Karpas-422 (cell line): ENCODE data around the gene FURIN. TPM values are rescaled to one million over a fixed set of nuclear protein-coding genes. Genes with fewer than 3 reads are reported as not detected.

Experiments used
- DNase-seq: peaks from one replicate; pipeline ENCODE4 v3.0.0-alpha.2; 2015
- H2AFZ ChIP-seq: fragments of 200-600 bp; sonication (generic); 2 replicates; pipeline ENCODE4 v1.6.1; 2014; ENCODE audit warnings: antibody characterized with exemption, low read length, mixed read lengths
- H3K27ac ChIP-seq: fragments of 200-600 bp; sonication (generic); 2 replicates; pipeline ENCODE4 v1.5.1; 2014; ENCODE audit warnings: mild to moderate bottlenecking, low read length, moderate library complexity
- H3K27me3 ChIP-seq: fragments of 200-600 bp; sonication (generic); 2 replicates; pipeline ENCODE4 v1.6.1; 2014; ENCODE audit warnings: low read length, mixed read lengths
- H3K36me3 ChIP-seq: fragments of 200-600 bp; sonication (generic); 2 replicates; pipeline ENCODE4 v1.6.1; 2014; ENCODE audit warnings: low read length, mixed read lengths; ENCODE audit not compliant: insufficient read depth
- H3K4me1 ChIP-seq: fragments of 200-600 bp; sonication (generic); 2 replicates; pipeline ENCODE4 v1.6.1; 2014; ENCODE audit warnings: mild to moderate bottlenecking, low read length, mixed read lengths
- H3K4me2 ChIP-seq: fragments of 200-600 bp; sonication (generic); 2 replicates; pipeline ENCODE4 v1.6.1; 2014; ENCODE audit warnings: low read length, low read depth, mild to moderate bottlenecking; ENCODE audit not compliant: poor library complexity, severe bottlenecking
- H3K4me3 ChIP-seq: fragments of 200-600 bp; sonication (generic); 2 replicates; pipeline ENCODE4 v1.5.1; 2014; ENCODE audit warnings: mild to moderate bottlenecking, antibody characterized with exemption, low read length, mixed read lengths
- H3K79me2 ChIP-seq: fragments of 200-600 bp; sonication (generic); 2 replicates; pipeline ENCODE4 v1.6.1; 2014; ENCODE audit warnings: mild to moderate bottlenecking, low read length, mixed read lengths
- H3K9ac ChIP-seq: fragments of 200-600 bp; sonication (generic); 2 replicates; pipeline ENCODE4 v1.6.0; 2014; ENCODE audit warnings: low read length
- H3K9me2 ChIP-seq: fragments of 200-600 bp; sonication (generic), shearing (Covaris generic); replicated peaks from 2 replicates; pipeline ENCODE4 v1.6.0; 2014; ENCODE audit warnings: mild to moderate bottlenecking, low read length, moderate library complexity; ENCODE audit not compliant: insufficient read depth
- H3K9me3 ChIP-seq: fragments of 300-700, 200-600 bp; sonication (generic); 2 replicates; pipeline ENCODE4 v1.6.1; 2014; ENCODE audit warnings: low read length, mixed read lengths
- H4K20me1 ChIP-seq: fragments of 200-600 bp; sonication (generic); 2 replicates; pipeline ENCODE4 v1.6.1; 2014; ENCODE audit warnings: mild to moderate bottlenecking, antibody characterized with exemption, low read length, low read depth; ENCODE audit not compliant: insufficient read depth
- total RNA-seq: library from RNA; depleted of rRNA; stranded (reverse); fragments of >200 nt; shearing (Covaris generic); gene quantifications from 2 replicates; pipeline ENCODE4 v1.2.3, GENCODE V29; 2014; ENCODE audit warnings: low replicate concordance

Gene FURIN
- total RNA-seq, 1 experiment from 2014 or later = 30.4 TPM

DNA sequence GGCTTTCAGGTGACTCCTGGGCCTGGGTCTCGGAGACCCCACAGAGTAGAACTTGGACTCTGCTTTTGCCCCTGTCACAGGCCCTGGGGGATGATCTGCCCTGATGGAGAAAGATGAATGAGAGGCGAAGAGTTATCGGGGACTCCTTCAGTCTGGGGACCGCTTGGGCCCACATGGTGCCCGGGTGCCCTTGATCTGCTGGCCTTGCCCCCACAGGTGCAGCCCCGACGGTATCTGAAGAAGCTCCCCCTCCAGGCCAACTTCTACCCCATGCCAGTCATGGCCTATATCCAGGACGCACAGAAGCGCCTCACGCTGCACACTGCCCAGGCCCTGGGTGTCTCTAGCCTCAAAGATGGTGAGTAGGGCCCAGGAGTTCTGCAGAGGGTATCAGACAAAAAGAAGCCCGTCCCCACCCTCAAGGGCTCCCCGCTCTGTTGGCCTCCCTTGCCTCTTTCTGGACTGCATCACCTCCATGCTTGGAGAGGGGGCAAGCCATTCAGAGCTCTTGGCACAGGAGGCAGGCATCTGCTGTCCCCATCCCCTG lies 45.1 kb downstream of the FURIN start:
- DNase-seq = no peak
- no peak overlapping the region for H3K27ac ChIP-seq
- H3K9me3 ChIP-seq = no peaks in the 10 kb centered on the region
- no peak overlapping the region for H3K4me3 ChIP-seq
- H3K36me3 ChIP-seq = no peaks in the 10 kb centered on the region
- no peaks in the 10 kb centered on the region for H3K9me2 ChIP-seq
- no peaks in the 10 kb centered on the region for H4K20me1 ChIP-seq
- no peaks in the 10 kb centered on the region for H3K79me2 ChIP-seq
- no peak overlapping the region for H2AFZ ChIP-seq
- H3K4me2 ChIP-seq = no peak overlapping the region
- H3K9ac ChIP-seq = no peak overlapping the region
- H3K27me3 ChIP-seq = no peaks in the 10 kb centered on the region
- no peaks in the 10 kb centered on the region for H3K4me1 ChIP-seq

DNA sequence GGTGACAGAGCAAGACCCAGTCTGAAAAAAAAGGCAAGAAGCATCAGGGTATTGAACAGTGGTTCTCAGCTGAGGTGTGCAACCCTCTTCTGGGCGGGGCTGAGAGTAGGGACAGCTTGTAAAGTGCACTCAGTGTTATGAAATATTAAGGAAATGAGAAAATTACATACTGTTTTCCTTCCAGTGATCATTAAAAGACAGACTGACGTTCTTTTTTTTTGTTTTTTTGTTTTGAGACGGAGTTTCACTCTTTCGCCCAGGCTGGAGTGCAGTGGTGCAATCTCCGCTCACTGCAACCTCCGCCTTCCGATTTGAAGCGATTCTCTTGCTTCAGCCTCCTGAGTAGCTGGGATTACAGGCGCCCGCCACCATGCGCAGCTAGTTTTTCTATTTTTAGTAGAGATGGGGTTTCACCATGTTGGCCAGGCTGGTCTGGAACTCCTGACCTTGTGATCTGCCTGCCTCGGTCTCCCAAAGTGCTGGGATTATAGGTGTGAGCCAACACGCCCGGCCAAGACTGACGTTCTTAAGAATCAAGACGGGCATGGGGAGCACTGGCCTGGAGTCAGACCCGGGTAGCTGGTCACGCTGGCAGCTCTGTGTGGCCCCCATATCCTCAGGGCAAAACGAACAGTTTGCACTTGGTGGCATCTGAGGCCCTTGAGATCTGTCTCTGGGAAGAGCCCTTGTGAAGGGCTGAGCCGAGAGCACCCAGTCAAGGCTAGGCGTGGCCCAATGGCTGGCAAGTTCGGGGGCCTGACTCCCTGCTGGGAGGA lies 46.1 kb downstream of the FURIN start:
- Histone ChIP-seq H3K4me1 (no peaks in the 10 kb centered on the region), H3K4me3 (no peak overlapping the region), H3K27me3 (no peaks in the 10 kb centered on the region), H3K79me2 (no peaks in the 10 kb centered on the region), H3K9ac (no peak overlapping the region), H3K4me2 (no peak overlapping the region), H2AFZ (no peak overlapping the region), H3K9me3 (no peaks in the 10 kb centered on the region), H3K9me2 (no peaks in the 10 kb centered on the region), H4K20me1 (no peaks in the 10 kb centered on the region), H3K36me3 (no peaks in the 10 kb centered on the region), H3K27ac (no peak overlapping the region)
- DNase-seq = no peak

DNA sequence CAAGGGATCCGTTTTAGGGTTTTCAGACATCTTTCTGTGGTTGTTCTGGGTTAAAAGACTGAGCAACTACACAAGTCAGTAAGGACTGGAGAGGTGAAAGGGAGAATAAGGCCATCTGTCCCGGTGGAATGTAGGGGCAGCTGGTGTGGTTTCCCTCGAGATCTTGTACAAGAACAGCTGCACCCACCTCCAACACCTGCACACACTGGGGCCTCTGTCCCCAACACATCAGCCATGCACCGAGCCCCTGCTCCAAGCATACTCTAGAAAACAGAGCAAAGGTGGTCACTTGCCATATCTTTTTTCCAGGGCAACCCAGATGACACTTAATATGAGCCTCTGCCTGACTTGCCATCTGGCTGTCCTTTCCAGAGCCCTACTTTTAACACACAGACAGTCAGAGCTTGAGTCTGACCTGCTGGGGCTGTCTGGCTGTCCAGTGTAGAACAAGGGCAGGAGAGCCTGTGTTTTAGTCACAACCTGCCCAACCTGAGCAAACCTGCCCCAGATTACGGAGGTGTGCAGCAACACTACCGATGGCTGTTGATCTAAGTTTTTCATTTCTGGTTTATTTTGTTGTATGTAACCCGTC lies 46.9 kb downstream of the FURIN start:
- Histone ChIP-seq H3K9me2 (no peaks in the 10 kb centered on the region), H3K4me3 (no peak overlapping the region), H3K79me2 (no peaks in the 10 kb centered on the region), H3K4me2 (no peak overlapping the region), H3K27me3 (no peaks in the 10 kb centered on the region), H3K36me3 (no peaks in the 10 kb centered on the region), H3K4me1 (no peaks in the 10 kb centered on the region), H3K27ac (no peak overlapping the region), H4K20me1 (no peaks in the 10 kb centered on the region), H3K9me3 (no peaks in the 10 kb centered on the region), H2AFZ (no peak overlapping the region), H3K9ac (no peak overlapping the region)
- no peak for DNase-seq

GRCh38 chr15:90915808-90916440 lies 47.5 kb downstream of the FURIN start:
- Histone ChIP-seq H3K9me3 (no peaks in the 10 kb centered on the region), H4K20me1 (no peaks in the 10 kb centered on the region), H3K4me1 (no peaks in the 10 kb centered on the region), H3K4me2 (no peak overlapping the region), H3K36me3 (no peaks in the 10 kb centered on the region), H3K27ac (no peak overlapping the region), H2AFZ (no peak overlapping the region), H3K27me3 (no peaks in the 10 kb centered on the region), H3K79me2 (no peaks in the 10 kb centered on the region), H3K4me3 (no peak overlapping the region), H3K9ac (no peak overlapping the region), H3K9me2 (no peaks in the 10 kb centered on the region)
- DNase-seq = no peak

GRCh38 chr15:90916461-90916860 lies 48.1 kb downstream of the FURIN start:
- Histone ChIP-seq H4K20me1 (no peaks in the 10 kb centered on the region), H3K4me1 (no peaks in the 10 kb centered on the region), H3K4me3 (no peak overlapping the region), H3K9me3 (no peaks in the 10 kb centered on the region), H2AFZ (no peak overlapping the region), H3K9me2 (no peaks in the 10 kb centered on the region), H3K27me3 (no peaks in the 10 kb centered on the region), H3K36me3 (no peaks in the 10 kb centered on the region), H3K9ac (no peak overlapping the region), H3K27ac (no peak overlapping the region), H3K79me2 (no peaks in the 10 kb centered on the region), H3K4me2 (no peak overlapping the region)
- no peak for DNase-seq

DNA sequence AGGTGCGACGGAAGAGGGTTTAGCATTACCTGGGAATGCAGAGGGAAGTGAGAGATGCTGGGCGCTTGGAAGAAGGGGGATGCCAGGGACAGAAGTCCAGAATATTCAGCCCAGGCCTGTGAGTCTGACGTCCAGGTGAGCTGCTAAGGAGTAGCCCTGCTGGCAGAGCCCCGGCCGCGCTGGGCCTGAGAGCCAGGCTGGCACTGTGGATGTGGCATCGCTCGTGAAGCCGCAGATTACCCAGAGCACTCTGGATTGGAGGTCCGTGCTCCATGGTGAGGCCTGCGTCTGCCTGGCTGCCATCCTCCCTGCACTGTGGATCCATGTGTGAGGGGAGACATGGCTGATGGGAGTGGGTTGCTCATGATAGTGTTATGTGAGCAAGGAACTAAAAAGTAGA lies 49.2 kb downstream of the FURIN start:
- no peaks in the 10 kb centered on the region for H3K79me2 ChIP-seq
- H3K4me2 ChIP-seq = no peak overlapping the region
- no peak overlapping the region for H3K9ac ChIP-seq
- no peaks in the 10 kb centered on the region for H3K27me3 ChIP-seq
- H2AFZ ChIP-seq = no peak overlapping the region
- H3K4me1 ChIP-seq = no peaks in the 10 kb centered on the region
- no peaks in the 10 kb centered on the region for H4K20me1 ChIP-seq
- DNase-seq = no peak
- no peaks in the 10 kb centered on the region for H3K9me2 ChIP-seq
- H3K36me3 ChIP-seq = no peaks in the 10 kb centered on the region
- H3K27ac ChIP-seq = no peak overlapping the region
- no peak overlapping the region for H3K4me3 ChIP-seq
- no peaks in the 10 kb centered on the region for H3K9me3 ChIP-seq

- H3K27ac ChIP-seq = no peak overlapping the region
- no peak overlapping the region for H2AFZ ChIP-seq
- H3K9me3 ChIP-seq = no peaks in the 10 kb centered on the region
- H3K4me1 ChIP-seq = no peaks in the 10 kb centered on the region
- no peak overlapping the region for H3K4me2 ChIP-seq
- H3K9ac ChIP-seq = no peak overlapping the region
- no peaks in the 10 kb centered on the region for H3K9me2 ChIP-seq
- DNase-seq = no peak
- no peaks in the 10 kb centered on the region for H3K36me3 ChIP-seq
- no peaks in the 10 kb centered on the region for H4K20me1 ChIP-seq
- H3K79me2 ChIP-seq = no peaks in the 10 kb centered on the region
- H3K4me3 ChIP-seq = no peak overlapping the region
- H3K27me3 ChIP-seq = no peaks in the 10 kb centered on the region
Measured at GRCh38 chr15:90918034-90918788, 49.8 kb downstream of the FURIN start.

- H3K9ac ChIP-seq = no peak overlapping the region
- H4K20me1 ChIP-seq = no peaks in the 10 kb centered on the region
- no peak overlapping the region for H3K27ac ChIP-seq
- no peaks in the 10 kb centered on the region for H3K9me2 ChIP-seq
- DNase-seq = no peak
- H3K9me3 ChIP-seq = no peaks in the 10 kb centered on the region
- no peak overlapping the region for H3K4me3 ChIP-seq
- H3K4me1 ChIP-seq = no peaks in the 10 kb centered on the region
- no peak overlapping the region for H3K4me2 ChIP-seq
- no peaks in the 10 kb centered on the region for H3K79me2 ChIP-seq
- no peaks in the 10 kb centered on the region for H3K27me3 ChIP-seq
- no peak overlapping the region for H2AFZ ChIP-seq
- H3K36me3 ChIP-seq = no peaks in the 10 kb centered on the region; the same call in 1 of the 2 replicates
Measured at GRCh38 chr15:90918835-90919234, 50.4 kb downstream of the FURIN start.
